Epithelial cell of proximal tubule (primary cell): ENCODE results near the gene ALOXE3. TPM values are rescaled to one million over a fixed set of nuclear protein-coding genes. Genes with fewer than 3 reads are reported as not detected.
"Not testable (repeated sequence)": the region's sequence is repeated elsewhere in the genome, so short reads cannot be mapped to it uniquely, and the experiment has no call there.

Experiments used
- DNase-seq: peaks from one replicate; pipeline ENCODE4 v3.0.0-alpha.2; 2011; ENCODE audit warnings: low read depth
- H3K4me3 ChIP-seq: 2 replicates; pipeline ENCODE4 v1.5.1; 2011; ENCODE audit warnings: low read depth, mild to moderate bottlenecking, low read length
- CTCF ChIP-seq: conservative IDR thresholded peaks from 2 replicates; pipeline ENCODE4 v1.5.1; 2012; ENCODE audit warnings: low read depth, mild to moderate bottlenecking, low read length
- total RNA-seq: library from RNA; depleted of rRNA; stranded (reverse); fragments of >200 nt; gene quantifications from 2 replicates; pipeline ENCODE4 v1.2.3, GENCODE V29; 2015

ALOXE3 gene
- total RNA-seq, 1 donor from 2014 or later: not detected

DNA sequence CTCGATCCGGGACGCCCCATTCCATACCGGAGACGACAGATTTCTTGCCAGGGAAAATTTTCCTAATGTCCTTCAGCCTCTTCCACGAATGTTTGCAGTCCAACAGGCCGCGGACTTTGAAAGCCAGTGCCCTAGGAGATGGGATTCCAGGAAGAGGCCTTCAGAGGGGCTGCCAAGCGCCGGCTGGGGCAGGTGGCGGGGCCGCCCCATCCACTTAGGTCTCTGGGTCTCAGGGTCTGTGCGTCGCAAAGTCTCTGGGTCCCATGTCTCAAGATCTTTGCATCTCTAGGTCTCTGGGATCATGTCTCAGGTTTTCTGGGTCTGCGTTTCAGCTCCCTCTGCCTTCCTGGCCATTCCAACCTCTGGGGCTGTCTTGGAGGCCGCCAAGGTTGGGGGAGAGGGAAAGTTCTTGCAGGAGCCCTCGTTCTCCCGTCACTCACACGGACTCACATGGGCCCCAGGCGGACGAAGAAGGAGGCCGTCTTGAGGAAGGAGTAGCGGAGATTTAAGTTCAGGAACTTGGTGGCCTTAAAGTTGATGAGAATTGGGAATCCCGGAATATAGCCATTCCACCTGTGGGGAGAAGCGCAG is 38.0 kb downstream of the ALOXE3 start:
- no peak for DNase-seq
- no peak for TF ChIP-seq CTCF
- no peak overlapping the region for H3K4me3 ChIP-seq

DNA sequence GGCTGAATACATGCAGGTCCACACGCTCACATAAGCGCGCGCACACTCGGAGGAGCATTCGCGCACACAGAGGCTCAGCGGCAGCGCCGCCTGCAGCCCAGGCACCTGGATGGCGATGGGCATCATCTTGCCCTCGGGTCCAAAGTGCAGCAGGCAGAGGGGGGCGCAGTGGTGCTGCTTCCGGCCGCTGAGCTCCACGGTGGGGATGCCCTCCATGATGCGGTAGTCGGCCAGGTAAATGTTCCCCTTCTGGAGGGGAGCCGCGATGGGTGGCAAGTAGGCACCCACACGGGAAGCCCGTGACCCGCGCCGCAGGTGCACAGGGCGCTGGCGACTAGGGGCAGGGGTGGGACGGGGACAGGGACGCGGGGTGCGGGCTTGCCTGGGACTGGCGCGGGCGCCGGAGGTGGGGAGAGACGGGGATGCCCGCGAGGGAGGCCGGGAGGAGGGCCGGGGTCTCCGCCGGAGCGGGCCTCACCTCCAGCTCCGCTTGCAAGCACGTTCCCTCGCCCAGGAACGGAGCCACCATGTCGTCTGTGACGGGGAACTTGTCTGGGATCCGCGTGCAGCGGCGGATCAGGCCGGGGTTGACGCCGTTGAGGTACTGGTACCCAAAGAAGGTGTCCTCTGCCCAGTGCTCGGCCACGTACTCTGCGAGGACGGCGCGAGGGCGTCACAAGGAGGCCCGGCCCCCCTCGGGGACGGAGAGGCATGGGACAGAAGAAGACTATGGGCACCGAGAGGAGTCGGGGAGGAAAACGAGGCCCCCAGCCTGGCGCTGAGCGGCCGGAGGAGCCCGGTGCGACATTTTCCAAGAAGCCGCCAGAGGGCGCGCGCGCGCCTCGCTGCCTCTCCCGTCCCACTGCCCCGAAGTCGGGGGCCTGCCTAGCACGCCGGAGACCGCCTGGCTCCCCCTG is 38.8 kb downstream of the ALOXE3 start:
- H3K4me3 ChIP-seq: peak overlapping the region; percentile 51
- no peak for DNase-seq
- peak; percentile 78 for TF ChIP-seq CTCF

DNA sequence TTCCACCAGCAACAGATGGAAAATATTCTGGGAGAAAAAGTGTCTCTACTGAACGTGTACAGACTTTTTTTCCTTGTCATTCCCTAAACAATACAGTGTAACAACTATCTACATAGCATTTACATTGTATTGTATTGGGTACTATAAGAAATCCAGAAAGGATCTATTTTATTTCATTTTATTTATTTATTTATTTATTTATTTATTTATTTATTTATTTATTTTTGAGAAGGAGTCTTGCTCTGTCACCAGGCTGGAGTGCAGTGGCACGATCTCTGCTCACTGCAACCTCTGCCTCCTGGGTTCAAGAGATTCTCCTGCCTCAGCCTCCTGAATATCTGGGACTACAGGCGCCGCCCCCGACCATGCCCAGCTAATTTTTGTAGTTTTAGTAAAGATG is 40.4 kb downstream of the ALOXE3 start:
- DNase-seq, H3K4me3 ChIP-seq: not testable (repeated sequence)

DNA sequence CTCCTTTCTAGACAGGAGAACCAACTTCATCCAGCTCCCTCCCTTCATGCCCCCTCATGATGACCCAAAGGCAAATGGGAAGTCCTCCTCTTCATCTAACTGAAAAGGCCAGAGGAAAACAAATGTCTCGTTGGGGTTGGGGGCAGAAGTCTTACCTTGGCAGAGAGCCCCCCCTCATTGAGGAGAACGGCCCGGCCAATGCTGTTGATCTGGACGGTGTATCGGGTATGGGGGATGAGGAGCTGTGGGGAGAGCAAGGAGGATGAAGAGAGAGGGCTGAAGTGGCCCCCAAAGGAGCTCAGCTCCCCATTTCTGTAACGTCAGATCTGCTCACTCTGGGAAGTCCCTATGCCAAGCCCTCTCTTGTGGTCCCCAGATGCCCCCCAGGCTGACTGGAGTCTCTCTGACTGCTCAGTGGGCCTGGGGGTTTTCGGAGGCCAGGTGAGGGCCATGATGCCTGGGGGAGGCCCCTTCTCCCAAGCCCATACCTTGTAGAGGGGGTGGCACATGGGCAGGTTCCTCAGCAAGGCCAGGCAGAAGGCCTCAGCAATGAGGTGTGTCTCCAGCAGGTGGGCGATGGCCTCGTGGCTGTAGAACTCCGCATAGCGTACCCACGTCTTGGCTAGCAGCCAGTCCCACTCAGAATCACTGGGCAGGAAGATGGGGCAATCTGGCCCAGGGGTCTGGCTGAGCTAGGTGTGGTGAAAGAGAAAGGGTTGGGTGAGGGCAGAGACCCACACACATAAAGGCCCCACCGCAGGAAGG is 41.6 kb downstream of the ALOXE3 start:
- no peak for DNase-seq
- no peak for TF ChIP-seq CTCF
- H3K4me3 ChIP-seq: no peak overlapping the region

- no peak for DNase-seq
- no peak overlapping the region for H3K4me3 ChIP-seq
- TF ChIP-seq CTCF: no peak
Observed at GRCh38 chr17:8075574-8076342, 42.6 kb downstream of the ALOXE3 start.

DNA sequence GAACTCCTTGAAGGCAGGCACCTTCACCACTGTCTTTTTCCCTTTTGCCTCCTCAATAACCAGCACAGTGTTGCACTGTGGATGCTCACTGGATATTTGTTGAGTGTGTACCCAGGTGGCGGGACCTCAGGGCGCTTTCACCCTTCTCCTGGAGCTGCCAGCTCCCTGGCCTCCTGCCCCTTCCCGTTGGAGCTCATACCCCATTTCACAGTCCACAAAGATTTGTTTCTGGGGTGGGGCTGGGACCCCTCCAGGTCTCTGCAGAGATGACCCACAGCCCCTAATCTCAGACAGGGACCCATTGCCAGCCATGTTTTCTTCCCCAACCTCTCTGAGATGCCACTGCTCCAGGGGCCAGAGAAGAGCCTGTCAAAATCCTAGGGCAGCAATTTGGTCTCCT is 43.2 kb downstream of the ALOXE3 start:
- DNase-seq: no peak
- no peak overlapping the region for H3K4me3 ChIP-seq
- no peak for TF ChIP-seq CTCF

DNA sequence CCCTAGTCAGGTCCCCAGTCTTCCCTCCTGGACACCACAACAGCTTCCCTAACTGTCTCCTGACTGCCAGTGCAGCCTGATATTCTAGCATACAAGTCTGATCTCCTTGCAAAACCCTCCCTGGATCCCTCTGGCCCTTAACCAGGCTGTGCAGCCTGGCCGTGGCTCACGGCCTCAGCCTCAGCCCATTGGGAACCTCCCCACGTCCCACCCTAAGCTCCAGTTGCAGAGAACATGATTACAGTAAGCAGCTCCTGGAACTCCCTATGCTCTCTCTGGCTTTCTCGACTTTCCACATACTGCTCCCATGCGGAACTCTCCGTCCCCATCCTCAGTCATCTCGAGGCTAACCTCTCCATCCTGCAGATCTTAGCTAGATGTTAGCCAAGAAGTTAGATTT is 43.8 kb downstream of the ALOXE3 start:
- TF ChIP-seq CTCF: no peak
- H3K4me3 ChIP-seq: no peak overlapping the region
- DNase-seq: no peak
